ENCODE data around the gene NPSR1.
"Not testable (repeated sequence)": the region's sequence is repeated elsewhere in the genome, so short reads cannot be mapped to it uniquely, and the experiment has no call there.

The NPSR1 gene

DNA sequence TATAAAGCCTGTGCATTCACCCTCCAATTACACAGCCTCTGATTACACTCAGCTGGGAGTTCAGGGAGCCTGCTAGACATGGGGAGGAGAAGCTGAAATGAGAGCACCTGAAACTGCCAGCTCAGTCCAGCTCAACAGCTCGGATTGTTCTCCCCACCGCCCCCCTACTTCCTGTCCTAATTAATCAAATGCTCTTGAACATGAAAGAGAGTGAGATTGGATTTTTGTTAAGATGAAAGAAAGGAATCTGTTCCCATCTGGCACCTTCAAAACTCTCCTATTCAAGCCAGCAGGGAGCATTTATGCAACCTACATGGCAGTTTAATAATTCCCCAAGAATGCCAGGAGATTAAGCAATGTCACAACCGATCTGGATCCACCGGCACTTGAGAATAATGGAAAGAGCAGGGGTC is 98.0 kb downstream of the NPSR1 start:
- no peak for DNase-seq (ENCODE audit: insufficient read length, low spot score)

DNA sequence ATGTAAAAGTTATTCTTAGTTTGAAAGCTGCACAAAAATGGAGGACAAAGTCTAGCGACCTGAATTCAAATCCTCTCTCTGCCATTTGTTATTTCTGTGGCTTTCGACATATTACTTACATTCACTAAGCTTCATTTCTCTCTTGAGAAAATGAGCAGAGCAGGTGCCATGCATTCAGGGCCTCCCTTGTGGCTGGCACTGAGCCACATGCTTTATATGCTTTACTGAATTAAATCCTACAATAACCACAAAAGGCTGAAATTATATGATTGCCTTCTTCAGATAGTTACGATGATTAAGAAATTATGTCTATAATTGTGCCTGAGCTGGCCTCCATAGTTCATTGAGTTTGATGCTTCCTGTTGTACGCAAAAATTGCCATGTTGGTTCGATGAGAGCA is 98.7 kb downstream of the NPSR1 start:
- no peak for DNase-seq (ENCODE audit: insufficient read length, low spot score)
- FAIRE-seq, result no peak

More for the DNA sequence above, 98.0 kb downstream of the NPSR1 start:
- FAIRE-seq, result no peak

GRCh38 chr7:34757570-34758110 is 99.6 kb downstream of the NPSR1 start:
- DNase-seq (ENCODE audit: insufficient read length, low spot score) (no peak), FAIRE-seq (no peak)

DNA sequence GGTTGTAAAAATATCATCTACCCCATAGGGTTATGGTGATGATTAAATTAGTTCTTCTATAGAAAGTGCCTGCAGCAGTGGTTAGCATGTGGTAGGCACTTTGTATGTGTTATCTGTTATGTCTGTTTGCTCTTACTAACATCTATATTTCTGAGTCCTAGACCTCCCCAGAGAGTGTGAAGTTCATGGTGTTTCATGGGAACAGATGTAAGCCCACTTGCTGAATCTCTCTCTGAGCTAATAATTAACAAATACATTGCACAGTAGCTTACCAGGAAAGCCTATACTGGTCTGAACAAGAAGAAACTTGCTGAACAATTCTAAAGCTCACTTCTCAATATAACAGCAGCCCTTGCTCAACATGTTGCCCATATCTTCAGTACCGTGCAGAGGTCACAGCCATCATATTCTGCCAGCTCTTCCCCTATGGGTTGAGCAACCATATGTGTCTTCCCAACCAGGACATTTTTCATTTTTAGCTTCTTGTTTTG is 100.1 kb downstream of the NPSR1 start:
- DNase-seq (ENCODE audit: insufficient read length, low spot score), result no peak
- FAIRE-seq, result no peak

GRCh38 chr7:34759477-34760125 is 101.6 kb downstream of the NPSR1 start:
- FAIRE-seq (peak; percentile 40), DNase-seq (ENCODE audit: insufficient read length, low spot score) (peak; percentile 20)

DNA sequence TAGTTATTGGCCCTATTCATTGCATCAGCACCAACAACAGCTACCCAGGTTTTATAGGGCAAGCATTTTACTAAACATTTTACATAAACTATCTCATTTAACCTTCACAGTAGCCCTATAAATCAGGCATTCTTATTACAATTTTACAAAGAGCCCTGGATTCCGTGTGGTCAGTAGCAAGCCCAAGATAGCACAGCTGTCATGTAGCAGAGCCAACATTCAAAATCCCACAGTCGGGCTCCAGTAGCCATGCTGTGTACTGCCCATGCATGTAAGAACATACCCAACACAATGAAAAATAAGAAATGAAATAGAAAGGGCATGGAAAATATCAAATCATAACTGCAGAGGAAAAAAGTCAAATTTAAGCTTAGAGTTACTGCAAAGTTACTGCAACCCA is 102.3 kb downstream of the NPSR1 start:
- no peak for DNase-seq (ENCODE audit: insufficient read length, low spot score)
- no peak for FAIRE-seq

DNA sequence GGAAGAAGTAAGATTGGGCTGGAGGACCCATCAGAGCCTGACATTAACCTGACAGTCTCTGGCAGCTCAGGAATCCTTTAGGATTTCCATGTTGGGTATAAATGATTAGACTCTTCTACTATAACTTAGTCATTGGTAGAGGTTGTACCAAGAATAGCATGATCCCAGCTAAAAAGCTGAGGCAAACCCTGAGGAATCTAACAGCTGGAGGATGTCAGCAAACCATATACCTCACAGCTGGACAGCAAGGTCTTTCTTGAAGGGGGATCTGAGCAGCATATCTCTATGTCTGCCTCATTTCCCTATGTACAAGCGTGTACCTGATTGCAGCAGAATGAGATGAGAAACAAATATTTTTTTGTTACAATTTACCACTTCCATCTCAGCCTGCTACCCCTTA is 103.2 kb downstream of the NPSR1 start:
- FAIRE-seq (no peak), DNase-seq (ENCODE audit: insufficient read length, low spot score) (no peak)

DNA sequence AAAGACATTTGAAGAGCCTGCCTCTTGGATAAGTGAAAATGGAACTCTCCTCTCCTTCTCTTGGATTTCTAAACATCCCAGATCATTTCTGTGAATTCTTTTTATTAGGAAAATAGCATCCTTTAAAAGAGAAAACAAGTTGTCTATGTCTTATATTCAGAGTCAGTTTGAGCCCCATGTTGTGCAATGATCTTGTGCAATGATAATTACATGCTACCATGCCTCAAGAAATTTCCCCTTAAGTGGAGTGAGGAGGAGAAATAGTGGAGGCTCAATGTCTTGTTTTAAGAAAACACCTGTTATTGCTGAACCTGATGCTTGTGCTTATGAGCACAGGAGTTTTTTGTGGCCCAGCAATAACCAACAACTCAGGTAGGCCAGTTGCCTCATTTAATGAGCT is 103.6 kb downstream of the NPSR1 start:
- DNase-seq (ENCODE audit: insufficient read length, low spot score) (no peak), FAIRE-seq (no peak)

DNA sequence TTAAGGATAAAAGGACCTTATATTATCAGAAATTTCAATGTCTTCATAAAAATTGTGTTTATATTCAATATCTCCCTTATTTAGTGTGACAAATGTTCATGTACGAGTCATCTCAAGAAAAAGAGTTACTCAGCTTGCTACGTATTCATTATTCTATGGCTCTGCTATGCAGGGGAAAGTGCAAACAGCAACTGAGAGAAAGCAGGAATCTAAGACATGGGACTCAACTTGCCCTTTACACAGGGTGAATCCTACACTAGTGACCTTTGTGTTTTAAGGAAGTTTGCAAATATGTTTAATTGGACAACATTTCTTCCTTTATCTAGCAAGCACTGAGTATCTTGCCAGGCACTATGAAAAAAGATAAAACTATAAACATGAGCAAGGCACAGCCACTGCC is 104.7 kb downstream of the NPSR1 start:
- no peak for FAIRE-seq

DNA sequence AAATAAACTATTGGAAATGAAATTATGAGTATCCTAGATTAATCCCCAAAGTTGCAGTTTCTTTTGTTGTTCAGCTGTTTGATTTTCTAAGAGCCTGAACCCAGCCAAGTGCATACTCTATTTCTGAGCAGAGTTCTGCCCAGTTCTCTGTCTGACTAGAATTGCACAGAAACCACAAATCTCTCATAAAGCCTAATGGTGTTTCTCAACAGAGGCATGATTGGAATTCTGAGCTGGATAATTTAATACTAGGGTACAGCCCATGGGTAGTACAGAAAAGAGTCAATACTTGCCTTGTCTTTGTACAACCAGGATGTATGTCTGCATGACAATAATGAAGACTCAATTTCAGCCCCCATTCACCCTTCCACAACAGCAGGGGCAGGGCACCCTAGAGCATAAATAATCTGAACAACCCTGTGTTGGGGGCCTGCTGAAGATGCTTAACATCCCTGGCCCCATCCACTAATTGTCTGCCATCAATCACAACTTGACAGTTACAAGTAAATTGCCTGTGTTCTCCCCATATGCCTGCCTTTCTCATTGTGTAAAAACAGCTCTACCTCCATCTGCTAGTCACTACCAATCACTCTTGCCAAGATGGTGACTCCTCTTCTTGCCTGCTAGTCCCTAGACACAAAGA is 114.4 kb downstream of the NPSR1 start:
- no peak for DNase-seq (ENCODE audit: insufficient read length, low spot score)
- FAIRE-seq, result no peak

More for the DNA sequence above, 104.7 kb downstream of the NPSR1 start:
- DNase-seq (ENCODE audit: insufficient read length, low spot score), result no peak

DNA sequence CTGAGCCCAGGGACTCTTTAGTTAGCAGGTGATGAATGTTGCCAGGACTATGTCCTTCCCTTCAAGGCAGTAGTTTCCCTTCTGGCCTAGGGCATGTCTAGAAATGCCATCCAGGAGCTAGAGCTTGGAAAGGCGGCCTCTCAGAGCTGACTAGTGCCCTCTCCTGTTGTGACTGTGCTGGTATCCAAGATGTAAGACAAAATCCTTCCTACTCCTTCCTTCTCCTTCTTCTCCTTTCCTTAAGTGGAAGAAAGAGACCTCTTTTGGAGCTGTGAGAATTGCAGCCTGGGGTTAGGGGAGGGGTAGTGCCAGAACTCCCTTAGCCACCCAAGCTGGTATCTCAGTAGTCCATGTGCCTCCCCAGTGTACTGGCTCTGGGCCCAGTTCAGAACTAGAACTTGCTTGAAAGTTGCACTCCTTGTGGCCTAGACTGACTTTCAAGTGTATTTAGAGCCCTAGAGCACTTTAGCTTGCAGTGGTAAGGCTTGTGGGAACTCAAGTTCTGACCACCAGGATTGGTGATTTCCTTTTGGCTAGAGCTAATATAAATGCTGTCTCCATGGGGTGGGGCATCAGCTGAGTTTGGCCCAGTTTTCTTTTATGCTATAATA is 118.8 kb downstream of the NPSR1 start:
- no peak for DNase-seq (ENCODE audit: insufficient read length, low spot score)
- no peak for FAIRE-seq

- FAIRE-seq, result no peak
Measured at GRCh38 chr7:34780546-34780945, 122.5 kb downstream of the NPSR1 start.

DNA sequence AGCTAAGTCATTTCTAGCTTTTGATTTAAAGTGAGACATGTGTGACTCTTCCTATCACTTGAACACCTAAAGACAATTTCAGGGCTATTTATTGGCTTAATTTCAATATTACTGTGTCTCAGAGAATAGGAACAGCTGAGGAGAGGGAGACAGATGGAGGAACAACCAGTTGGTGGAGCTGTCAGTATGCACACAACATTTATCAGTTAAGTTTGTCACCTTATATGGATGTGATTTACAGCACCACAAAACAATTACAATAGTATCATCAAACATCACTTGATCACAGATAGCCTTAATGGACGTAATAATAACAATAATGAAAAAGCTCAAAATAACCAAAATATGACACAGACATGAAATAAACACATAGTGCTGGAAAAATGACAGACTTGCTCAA is 129.6 kb downstream of the NPSR1 start:
- FAIRE-seq (no peak), DNase-seq (ENCODE audit: insufficient read length, low spot score) (no peak)

More at GRCh38 chr7:34780546-34780945, 122.5 kb downstream of the NPSR1 start:
- no peak for DNase-seq (ENCODE audit: insufficient read length, low spot score)

- FAIRE-seq, result no peak
- no peak for DNase-seq (ENCODE audit: insufficient read length, low spot score)
Measured at GRCh38 chr7:34806831-34807230, 148.8 kb downstream of the NPSR1 start.

GRCh38 chr7:34807548-34808340 is 149.7 kb downstream of the NPSR1 start:
- DNase-seq (ENCODE audit: insufficient read length, low spot score) (no peak), FAIRE-seq (no peak)

DNA sequence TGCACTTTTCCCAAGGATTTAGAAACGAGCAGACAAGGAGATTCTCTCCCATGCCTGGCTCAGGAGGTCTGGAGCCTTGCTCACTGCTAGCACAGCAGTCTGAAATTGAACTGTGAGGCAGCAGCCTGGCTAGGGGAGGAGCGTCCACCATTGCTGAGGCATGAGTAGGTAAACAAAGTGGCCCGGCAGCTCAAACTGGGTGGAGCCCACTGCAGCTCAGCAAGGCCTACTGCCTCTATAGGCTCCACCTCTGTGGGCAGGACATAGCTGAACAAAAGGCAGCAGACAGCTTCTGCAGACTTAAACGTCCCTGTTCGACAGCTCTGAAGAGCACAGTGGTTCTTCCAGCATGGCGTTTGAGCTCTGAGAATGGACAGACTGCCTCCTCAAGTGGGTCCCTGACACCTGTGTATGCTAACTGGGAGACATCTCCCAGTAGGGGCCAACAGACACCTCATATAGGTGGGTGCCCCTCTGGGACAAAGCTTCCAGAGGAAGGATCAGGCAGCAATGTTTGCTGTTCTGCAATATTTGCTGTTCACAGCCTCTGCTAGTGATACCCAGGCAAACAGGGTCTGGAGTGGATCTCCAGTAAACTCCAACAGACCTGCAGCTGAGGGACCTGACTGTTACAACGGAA is 156.3 kb downstream of the NPSR1 start:
- not testable (repeated sequence) for DNase-seq (ENCODE audit: insufficient read length, low spot score); FAIRE-seq

- no peak for DNase-seq (ENCODE audit: insufficient read length, low spot score)
- FAIRE-seq, result no peak
Measured at GRCh38 chr7:34821932-34822558, 164.0 kb downstream of the NPSR1 start.

GRCh38 chr7:34823650-34824258 is 165.7 kb downstream of the NPSR1 start:
- FAIRE-seq (no peak), DNase-seq (ENCODE audit: insufficient read length, low spot score) (peak; percentile 51)

- no peak for FAIRE-seq
- no peak for DNase-seq (ENCODE audit: insufficient read length, low spot score)
Measured at GRCh38 chr7:34825221-34825620, 167.2 kb downstream of the NPSR1 start.

All from HTR-8/SVneo (cell line).